GM10266 (cell line): Measurements from ENCODE around the gene RIPK4.

Experiments
- DNase-seq: peaks from one replicate; pipeline ENCODE4 v3.0.0; 2012; ENCODE audit errors: extremely low spot score
- TF ChIP-seq, protein P1 (sequence below): IDR thresholded peaks from 2 replicates; pipeline ENCODE4 v1.5.1; 2012; ENCODE audit warnings: mild to moderate bottlenecking, low read depth; ENCODE audit not compliant: control insufficient read depth, insufficient read depth; ENCODE audit errors: missing control alignments

RIPK4 gene

DNA sequence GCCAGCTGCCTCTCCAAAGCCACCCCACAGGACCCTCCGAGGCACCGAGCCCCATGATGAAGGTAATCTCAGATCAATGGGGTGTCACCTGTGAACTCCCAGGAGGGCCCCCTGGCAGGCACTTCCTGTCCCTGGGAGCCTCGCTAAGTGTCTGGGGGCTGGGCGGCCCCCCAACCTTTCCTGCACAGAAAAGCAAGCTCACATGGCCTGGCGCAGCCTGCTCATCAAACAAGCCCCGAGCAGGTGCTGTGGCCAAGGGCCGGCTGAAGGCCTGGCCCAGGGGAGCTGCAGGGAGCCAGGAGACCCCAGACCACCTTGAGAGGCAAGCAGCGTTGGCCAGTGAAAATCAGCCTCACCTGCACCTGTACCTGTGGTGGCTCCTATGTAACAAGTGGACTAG lies 2.9 kb downstream of the RIPK4 start:
- DNase-seq, result no peak
- TF ChIP-seq, protein P1, sequence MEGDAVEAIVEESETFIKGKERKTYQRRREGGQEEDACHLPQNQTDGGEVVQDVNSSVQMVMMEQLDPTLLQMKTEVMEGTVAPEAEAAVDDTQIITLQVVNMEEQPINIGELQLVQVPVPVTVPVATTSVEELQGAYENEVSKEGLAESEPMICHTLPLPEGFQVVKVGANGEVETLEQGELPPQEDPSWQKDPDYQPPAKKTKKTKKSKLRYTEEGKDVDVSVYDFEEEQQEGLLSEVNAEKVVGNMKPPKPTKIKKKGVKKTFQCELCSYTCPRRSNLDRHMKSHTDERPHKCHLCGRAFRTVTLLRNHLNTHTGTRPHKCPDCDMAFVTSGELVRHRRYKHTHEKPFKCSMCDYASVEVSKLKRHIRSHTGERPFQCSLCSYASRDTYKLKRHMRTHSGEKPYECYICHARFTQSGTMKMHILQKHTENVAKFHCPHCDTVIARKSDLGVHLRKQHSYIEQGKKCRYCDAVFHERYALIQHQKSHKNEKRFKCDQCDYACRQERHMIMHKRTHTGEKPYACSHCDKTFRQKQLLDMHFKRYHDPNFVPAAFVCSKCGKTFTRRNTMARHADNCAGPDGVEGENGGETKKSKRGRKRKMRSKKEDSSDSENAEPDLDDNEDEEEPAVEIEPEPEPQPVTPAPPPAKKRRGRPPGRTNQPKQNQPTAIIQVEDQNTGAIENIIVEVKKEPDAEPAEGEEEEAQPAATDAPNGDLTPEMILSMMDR, result no peak

- DNase-seq, result no peak
- TF ChIP-seq, protein P1, result no peak
Observed at GRCh38 chr21:41763398-41763931, 3.4 kb downstream of the RIPK4 start.

DNA sequence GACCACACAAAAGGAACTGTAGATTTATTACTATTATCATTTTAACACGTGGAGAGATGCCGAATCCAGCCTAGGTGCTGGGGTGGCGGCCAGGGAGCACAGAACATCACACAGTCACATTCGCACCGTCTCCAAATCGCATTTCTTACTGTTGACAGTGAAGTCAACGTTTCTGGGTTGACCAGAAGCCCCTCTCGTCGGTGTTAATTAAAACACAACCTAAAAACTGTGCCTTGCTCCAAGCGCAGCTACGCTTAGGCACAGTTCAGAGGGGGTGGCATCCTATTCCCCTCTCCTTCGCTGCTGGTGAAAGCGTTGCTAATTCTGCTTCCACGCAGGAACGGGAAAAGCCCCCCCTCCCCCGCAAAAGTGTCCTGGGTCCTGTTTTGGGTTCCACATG lies 4.1 kb downstream of the RIPK4 start:
- TF ChIP-seq, protein P1, result no peak
- no peak for DNase-seq

DNA sequence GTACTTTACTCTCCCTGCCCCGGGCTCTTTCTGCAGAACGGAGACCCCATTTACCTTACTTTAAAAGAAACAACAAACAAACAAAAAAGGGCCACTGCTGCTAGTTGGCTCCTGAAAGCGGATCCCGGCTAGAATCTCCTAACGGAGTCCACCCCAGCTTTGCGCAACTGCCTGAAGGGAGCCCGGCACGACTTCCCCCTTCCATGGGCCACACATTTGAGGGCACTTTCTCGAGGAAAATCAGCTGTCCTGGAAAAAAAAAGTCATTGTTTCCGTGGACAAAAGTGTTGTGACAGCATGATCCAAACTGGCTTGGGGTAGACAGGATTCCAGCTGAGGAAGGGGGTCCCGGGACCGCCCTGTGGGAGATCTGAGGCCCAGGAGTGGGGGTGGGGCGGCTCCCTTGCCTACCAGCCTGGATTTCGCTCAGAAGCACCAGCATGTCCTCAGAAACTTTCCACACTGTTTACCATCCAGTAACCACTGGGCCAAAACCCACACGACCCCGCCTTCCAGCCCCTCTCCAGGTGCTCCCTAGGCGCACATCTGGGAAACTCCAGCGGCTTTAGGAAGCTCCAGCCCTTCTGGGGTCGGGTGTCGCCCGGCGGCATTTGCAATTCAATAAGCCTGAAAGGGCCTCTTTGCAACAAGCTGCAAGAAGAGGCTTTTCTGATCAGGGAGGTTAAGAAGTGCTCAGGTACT lies 4.8 kb downstream of the RIPK4 start:
- DNase-seq, result no peak
- TF ChIP-seq, protein P1, result no peak

DNA sequence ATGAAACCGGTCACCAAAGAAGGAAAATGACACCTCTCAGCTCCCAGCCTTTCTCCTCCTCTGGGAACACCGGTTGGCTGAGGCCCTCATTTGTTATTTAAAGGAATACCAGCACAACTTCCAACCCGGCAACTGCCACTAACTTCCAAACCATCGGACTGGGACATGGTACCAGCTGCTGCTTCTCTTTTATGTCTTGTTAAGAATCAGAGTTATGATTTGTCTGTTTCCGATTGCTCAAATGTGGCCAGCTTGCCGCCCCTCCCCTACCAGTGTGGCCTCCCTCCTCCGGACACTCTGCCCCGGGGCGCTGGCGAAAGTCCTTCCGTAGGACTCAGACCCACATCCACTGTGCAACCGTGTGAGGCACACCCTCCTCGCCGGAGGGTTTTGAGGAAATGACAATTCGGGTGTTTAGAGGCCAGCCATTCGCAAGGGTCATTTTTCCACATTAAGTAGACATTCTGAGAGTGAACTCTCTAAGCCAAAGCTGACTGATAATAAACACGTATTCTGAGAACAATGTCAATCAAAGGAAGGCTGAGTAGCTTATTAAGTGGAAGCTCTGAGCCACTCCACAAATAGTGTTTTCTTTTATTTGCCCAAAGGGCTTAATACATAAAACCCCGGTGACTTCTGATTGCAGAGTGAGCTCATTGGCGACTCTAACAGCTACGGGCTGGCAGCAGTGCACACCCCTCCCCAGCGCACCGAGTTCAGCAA lies 5.5 kb downstream of the RIPK4 start:
- DNase-seq, result no peak

GRCh38 chr21:41760411-41760810 lies 6.4 kb downstream of the RIPK4 start:
- TF ChIP-seq, protein P1, result no peak
- DNase-seq, result no peak

More for the DNA sequence above, 5.5 kb downstream of the RIPK4 start:
- TF ChIP-seq, protein P1, result no peak

DNA sequence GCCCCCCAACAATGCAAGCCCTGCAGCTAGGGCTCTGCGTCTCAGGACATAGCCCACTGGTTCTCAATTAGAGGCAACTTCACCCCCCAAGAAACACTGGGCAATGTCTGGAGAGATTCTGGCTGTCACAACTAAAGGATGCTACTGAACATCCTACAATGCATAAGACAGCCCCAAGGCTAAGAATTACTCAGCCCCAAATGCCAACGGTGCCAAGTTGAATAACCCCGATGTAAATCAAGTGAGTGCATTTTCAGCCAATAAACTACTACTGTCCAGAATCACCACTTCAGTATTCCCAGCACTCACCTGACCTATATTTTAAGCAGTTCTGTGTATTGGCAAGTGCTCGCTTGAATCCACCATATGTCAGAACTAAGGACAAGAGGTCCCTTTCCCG lies 6.9 kb downstream of the RIPK4 start:
- DNase-seq, result no peak
- TF ChIP-seq, protein P1, result no peak
